Epithelial cell of prostate (primary cell): ENCODE results near the gene DLG2.

Experiments used
- DNase-seq: peaks from one replicate; pipeline ENCODE4 v3.0.0-alpha.2; 2011; ENCODE audit warnings: low read depth, low spot score
- H3K27ac ChIP-seq: fragments of 450-650 bp; 2 replicates; pipeline ENCODE4 v1.5.1; 2017; ENCODE audit warnings: mild to moderate bottlenecking

DLG2 gene

GRCh38 chr11:83537131-83537610, 2090.0 kb downstream of the DLG2 start:
- no peak overlapping the region for H3K27ac ChIP-seq

GRCh38 chr11:83533166-83533565, 2094.0 kb downstream of the DLG2 start:
- no peak overlapping the region for H3K27ac ChIP-seq
- DNase-seq, result no peak

More at GRCh38 chr11:83537131-83537610, 2090.0 kb downstream of the DLG2 start:
- DNase-seq, result no peak

- no peak overlapping the region for H3K27ac ChIP-seq
- no peak for DNase-seq
Observed at GRCh38 chr11:83528877-83529276, 2098.3 kb downstream of the DLG2 start.

DNA sequence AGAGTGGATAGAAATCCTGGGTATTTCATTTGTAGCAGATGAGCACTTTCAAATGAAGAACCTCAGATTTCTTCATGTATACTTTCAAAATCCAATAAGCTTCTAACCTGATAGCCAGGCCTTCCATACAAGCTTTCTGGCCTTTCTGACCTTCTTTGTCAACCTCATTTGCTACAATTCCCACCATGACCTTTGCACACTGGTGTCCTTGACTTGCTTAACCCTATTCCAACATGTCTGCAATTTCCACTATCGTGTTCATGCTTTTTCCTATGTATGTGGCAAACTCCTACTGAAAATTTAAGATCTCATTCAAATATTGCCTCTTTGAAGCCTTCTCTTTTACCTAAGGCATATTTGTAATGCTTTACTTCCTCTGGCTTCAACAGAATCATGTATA, 2098.9 kb downstream of the DLG2 start:
- H3K27ac ChIP-seq, result no peak overlapping the region
- DNase-seq, result no peak

DNA sequence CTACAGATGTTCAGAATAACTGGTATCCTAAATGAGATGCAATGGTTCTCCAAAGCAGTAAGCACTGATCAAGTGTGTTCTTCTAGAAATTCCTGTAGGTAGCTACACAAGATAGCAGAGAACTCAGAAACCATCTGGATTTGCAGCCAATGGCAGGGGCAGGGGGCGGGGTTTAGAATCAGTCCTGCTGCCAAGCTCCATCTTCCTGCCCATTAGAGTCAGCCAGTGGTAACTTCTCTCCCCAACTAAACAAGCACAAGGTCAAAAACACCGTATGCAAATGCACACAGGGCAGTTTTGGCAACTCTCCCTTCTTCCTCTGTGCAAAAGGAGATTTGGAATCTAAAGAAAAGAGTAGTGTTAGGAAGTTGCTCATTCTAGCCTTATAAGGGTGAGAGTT, 2103.5 kb downstream of the DLG2 start:
- DNase-seq, result no peak
- no peak overlapping the region for H3K27ac ChIP-seq

DNA sequence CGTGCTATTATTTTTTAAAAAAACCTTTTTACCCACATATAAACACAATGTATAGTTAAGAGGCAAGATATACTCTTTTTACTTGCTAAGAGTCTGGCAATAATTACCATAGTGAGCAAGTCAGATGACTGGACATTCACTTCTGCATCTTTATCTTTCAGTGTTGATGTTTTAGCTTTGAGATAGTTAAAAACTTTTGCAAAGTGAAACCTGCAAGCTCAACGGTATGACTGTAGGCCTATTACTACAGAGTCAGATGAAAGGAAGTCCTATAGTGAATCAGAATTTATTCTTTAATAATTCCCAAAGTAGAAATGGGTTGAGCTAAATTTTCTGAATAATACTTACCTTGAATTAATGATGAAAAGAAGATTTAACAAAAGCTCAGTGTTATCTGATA, 2104.2 kb downstream of the DLG2 start:
- H3K27ac ChIP-seq, result no peak overlapping the region
- DNase-seq, result no peak

- no peak overlapping the region for H3K27ac ChIP-seq
- DNase-seq, result no peak
Observed at GRCh38 chr11:83521647-83522596, 2105.2 kb downstream of the DLG2 start.

DNA sequence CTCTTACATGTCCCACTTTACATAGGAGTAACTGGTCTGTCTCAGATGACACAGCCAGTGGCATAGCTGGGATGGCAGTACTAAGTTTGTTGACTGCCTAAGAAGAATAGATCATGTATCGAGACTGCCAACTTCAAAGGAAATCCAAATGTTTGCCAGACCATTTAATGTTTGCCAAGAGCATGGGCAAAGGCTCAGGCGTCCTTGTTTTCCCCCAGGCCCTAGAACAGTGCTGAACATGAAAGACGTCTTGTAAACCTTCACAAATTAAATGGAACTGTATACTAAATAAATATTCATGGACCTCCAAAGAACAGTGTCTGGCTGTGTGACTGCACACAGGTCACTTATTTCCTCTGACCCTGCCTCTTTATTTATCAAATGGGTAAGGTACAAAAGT, 2106.3 kb downstream of the DLG2 start:
- DNase-seq, result no peak

DNA sequence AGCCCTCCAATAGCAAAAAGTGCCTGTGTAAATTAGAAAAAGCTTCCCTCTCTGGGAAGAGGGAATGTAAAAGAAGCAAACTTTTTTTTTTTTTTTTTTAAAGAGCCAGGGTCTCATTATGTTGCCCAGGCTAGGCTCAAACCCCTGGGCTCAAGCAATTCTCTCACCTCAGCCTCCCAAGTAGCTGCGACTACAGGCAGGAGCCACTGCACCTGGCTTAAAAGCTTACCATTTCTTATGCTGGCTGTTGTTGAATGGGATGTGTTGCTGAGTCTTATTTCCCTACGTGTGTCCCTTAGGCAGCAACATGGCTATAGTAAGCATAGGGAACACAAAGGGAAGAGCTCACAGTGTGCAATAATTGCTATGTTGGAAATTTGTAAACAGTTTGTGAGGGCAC, 2115.5 kb downstream of the DLG2 start:
- no peak for DNase-seq
- H3K27ac ChIP-seq, result no peak overlapping the region

More for the DNA sequence above, 2106.3 kb downstream of the DLG2 start:
- no peak overlapping the region for H3K27ac ChIP-seq

GRCh38 chr11:83510530-83511460, 2116.3 kb downstream of the DLG2 start:
- no peak for DNase-seq
- no peak overlapping the region for H3K27ac ChIP-seq

- no peak for DNase-seq
- H3K27ac ChIP-seq, result no peak overlapping the region
Observed at GRCh38 chr11:83508804-83509203, 2118.3 kb downstream of the DLG2 start.

GRCh38 chr11:83502041-83502440, 2125.1 kb downstream of the DLG2 start:
- DNase-seq, result peak; percentile 67

GRCh38 chr11:83493917-83494316, 2133.2 kb downstream of the DLG2 start:
- no peak for DNase-seq

More at GRCh38 chr11:83502041-83502440, 2125.1 kb downstream of the DLG2 start:
- H3K27ac ChIP-seq, result no peak overlapping the region

DNA sequence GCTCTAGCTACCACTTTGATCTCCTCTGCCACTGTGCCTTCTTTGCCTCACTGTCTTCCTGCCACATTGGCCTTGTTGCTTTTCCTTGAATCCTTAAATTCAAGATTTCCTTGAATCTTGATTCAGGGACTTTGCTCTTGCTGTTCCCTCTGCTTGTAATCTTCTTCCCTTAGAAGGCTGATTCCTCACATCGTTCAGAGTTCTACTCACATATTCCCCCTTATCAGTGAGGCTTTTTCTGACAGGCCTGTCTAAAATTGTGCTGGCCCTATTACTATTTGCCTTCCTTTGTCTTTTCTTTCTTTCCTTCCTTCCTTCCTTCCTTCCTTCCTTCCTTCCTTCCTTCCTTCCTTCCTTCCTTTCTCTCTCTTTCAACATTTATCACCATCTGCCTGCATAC, 2134.1 kb downstream of the DLG2 start:
- DNase-seq, result no peak
- no peak overlapping the region for H3K27ac ChIP-seq

More at GRCh38 chr11:83493917-83494316, 2133.2 kb downstream of the DLG2 start:
- no peak overlapping the region for H3K27ac ChIP-seq

- no peak overlapping the region for H3K27ac ChIP-seq
- no peak for DNase-seq
Observed at GRCh38 chr11:83483808-83484207, 2143.3 kb downstream of the DLG2 start.

DNA sequence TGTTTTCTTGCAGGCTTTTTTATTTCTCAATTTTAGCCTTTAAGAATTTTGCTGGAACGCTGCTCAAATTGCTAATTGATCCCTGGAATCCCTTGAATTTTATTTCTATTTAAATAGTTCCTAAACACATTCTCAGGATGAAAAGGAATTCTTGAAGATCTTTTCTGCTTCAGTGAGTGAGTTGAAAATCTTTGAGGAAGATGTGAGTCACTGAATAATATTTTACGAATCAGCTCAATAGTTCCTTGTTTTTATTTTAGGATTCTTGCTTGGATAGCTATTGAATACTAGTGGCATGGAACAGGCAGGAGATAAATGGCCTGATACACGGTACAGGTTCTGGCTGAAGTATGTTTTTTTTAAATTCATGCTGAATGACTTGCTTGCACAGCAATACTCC, 2146.3 kb downstream of the DLG2 start:
- DNase-seq, result no peak
- H3K27ac ChIP-seq, result no peak overlapping the region

- DNase-seq, result no peak
- H3K27ac ChIP-seq, result no peak overlapping the region
Observed at GRCh38 chr11:83480251-83480650, 2146.9 kb downstream of the DLG2 start.

DNA sequence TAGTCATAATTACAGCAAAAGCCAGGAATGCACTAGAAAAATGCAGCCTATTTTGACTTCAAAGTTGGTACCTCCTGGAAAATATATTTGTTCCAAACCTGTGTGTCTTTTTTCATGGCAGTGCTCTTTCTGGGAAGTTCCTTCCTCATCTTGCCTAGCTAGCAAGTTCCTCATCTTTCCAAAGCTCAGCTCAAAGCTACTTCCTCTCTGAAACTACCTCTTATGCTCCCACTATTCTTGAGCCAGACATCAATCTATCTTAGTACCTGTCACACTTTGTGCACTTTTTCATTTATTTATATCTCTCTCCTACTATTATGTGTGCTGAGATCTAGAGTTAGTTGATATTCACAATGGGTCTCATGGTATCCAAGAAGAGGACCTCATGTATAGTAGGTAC, 2149.4 kb downstream of the DLG2 start:
- no peak for DNase-seq
- no peak overlapping the region for H3K27ac ChIP-seq

DNA sequence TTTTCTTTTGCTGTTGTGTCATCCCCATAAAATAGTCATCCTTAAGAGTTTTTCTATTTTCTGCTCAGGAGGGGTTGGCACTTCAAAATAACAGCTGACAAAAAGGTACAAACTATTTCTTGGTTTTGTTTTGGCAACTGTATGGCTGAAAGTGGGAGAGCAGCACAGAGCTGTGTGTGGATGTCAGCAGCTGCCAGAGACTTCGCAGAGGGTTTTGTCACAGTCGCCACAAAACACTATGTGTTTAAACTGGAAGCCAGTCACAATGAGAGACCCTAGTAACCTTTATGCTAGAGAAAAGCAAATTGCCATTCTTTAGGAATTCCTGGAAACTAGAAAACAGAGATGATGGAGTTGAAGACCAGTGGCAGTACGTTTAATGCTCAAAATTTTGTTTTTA, 2151.4 kb downstream of the DLG2 start:
- no peak for DNase-seq
- no peak overlapping the region for H3K27ac ChIP-seq

- H3K27ac ChIP-seq, result no peak overlapping the region
- no peak for DNase-seq
Observed at GRCh38 chr11:83473743-83474142, 2153.4 kb downstream of the DLG2 start.

DNA sequence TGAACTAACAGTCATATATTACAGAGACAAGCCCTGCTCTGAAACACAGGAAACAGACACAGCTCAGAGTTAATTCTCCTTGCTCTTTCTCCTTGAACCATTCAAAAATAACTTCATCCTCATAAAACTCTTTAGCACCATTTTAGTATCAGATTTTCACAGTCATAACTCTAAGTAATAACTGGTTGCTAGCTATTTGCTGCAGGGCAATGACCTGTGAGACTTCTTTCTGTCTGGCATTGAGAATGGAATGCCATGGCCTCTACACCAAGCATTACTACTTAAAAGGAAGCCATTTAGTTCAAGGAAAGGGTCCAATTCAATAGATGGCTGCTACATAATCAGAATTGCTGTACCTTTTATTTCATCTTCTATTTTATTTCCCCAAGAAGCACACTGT, 2154.3 kb downstream of the DLG2 start:
- no peak for DNase-seq
- H3K27ac ChIP-seq, result no peak overlapping the region
